HepG2 (cell line): Measurements from ENCODE around the gene ZSCAN20. TPM values are rescaled to one million over a fixed set of nuclear protein-coding genes. Genes with fewer than 3 reads are reported as not detected.

Source experiments
- ATAC-seq: fragments of 200-7000 bp; cut with Tn5 transposase; 3 replicates; pipeline ENCODE4 v1.9.1; 2020; ENCODE audit warnings: mild to moderate bottlenecking, moderate library complexity
- BruUV-seq: library from RNA; stranded (reverse); fragments of 400-500 nt; replicated peaks from 2 replicates; lab custom pipeline; 2021; lab: Mats Ljungman, UMichigan
- CTCF ChIA-PET: fragments of 300-600 bp; formaldehyde crosslinking; extraction: SDS; loops from one replicate; lab custom pipeline; 2021; ENCODE audit warnings: low total read pairs, inconsistent platforms, low intra/inter-chr PET ratio; lab: Yijun Ruan, JAX
- POLR2A ChIA-PET: fragments of 350-600 bp; sonication (Branson Sonifier 250); formaldehyde crosslinking; loops from one replicate; lab custom pipeline; 2020; ENCODE audit warnings: antibody characterized with exemption, inconsistent platforms; lab: Yijun Ruan, JAX
- DNase-seq: peaks from one replicate; pipeline ENCODE4 v3.0.0-alpha.2; 2015; ENCODE audit warnings: low spot score
- FAIRE-seq: peaks from 3 replicates; lab custom pipeline; 2011; peaks lifted over from hg19 to GRCh38; lab: Jason Lieb, UNC
- H2AFZ ChIP-seq: one replicate; pipeline ENCODE4 v1.6.1; 2011; ENCODE audit warnings: low read length, inconsistent platforms
- H3K27ac ChIP-seq: fragments of 300-600 bp; 3 replicates; pipeline ENCODE4 v1.8.0; 2011; ENCODE audit warnings: mixed run types, mild to moderate bottlenecking, mixed read lengths, low read length, inconsistent platforms; ENCODE audit not compliant: insufficient read depth; ENCODE audit errors: extremely low read length
- H3K27me3 ChIP-seq, 2 experiments: fragments of 200-600 bp in 1 of 2; 2 replicates in 1 of 2; 3 replicates in 1 of 2; pipeline versions ENCODE4 v1.6.0 to v1.8.0; 2011; ENCODE audit warnings: low read length in 2 of 2, mild to moderate bottlenecking in 2 of 2, moderate library complexity in 2 of 2, inconsistent platforms in 1 of 2; ENCODE audit not compliant: insufficient read depth in 2 of 2, control insufficient read depth in 1 of 2
- H3K36me3 ChIP-seq, 2 experiments: fragments of 200-600 bp in 1 of 2; replicated peaks in 1 of 2; 2 replicates in 1 of 2; 3 replicates in 1 of 2; pipeline versions ENCODE4 v1.5.1 to v1.8.0; 2011; ENCODE audit warnings: low read length in 2 of 2, inconsistent platforms in 1 of 2; ENCODE audit not compliant: insufficient read depth in 2 of 2, control insufficient read depth in 1 of 2
- H3K4me1 ChIP-seq: 2 replicates; pipeline ENCODE4 v1.5.1; 2012; ENCODE audit warnings: low read length, inconsistent platforms; ENCODE audit not compliant: insufficient read depth
- H3K4me2 ChIP-seq: 2 replicates; pipeline ENCODE4 v1.6.0; 2011; ENCODE audit warnings: low read depth, low read length, inconsistent platforms
- H3K4me3 ChIP-seq, 3 experiments: fragments of 200-600 bp in 1 of 3; sonication (generic), shearing (Covaris generic) in 1 of 3; replicated peaks in 1 of 3; 2 replicates each; pipeline ENCODE4 v1.5.1; 2011 to 2016; ENCODE audit warnings: low read length in 3 of 3, inconsistent platforms in 2 of 3, low read depth in 2 of 3, mild to moderate bottlenecking in 2 of 3, control low read depth in 1 of 3, mixed read lengths in 1 of 3; ENCODE audit not compliant: insufficient read depth in 1 of 3
- H3K79me2 ChIP-seq: one replicate; pipeline ENCODE4 v1.6.1; 2011; ENCODE audit warnings: low read length, inconsistent platforms; ENCODE audit not compliant: insufficient read depth
- H3K9ac ChIP-seq: 2 replicates; pipeline ENCODE4 v1.6.0; 2011; ENCODE audit warnings: mild to moderate bottlenecking, low read depth, low read length, inconsistent platforms; ENCODE audit not compliant: insufficient read depth
- H3K9me3 ChIP-seq: 2 replicates; pipeline ENCODE4 v1.5.1; 2012; ENCODE audit warnings: mild to moderate bottlenecking, low read length
- H4K20me1 ChIP-seq: 2 replicates; pipeline ENCODE4 v1.6.0; 2011; ENCODE audit warnings: inconsistent platforms, mild to moderate bottlenecking, low read length, moderate library complexity; ENCODE audit not compliant: insufficient read depth
- GATA4 ChIP-seq: sonication (generic); IDR thresholded peaks from 2 replicates; pipeline ENCODE4 v1.6.1; 2016; ENCODE audit warnings: antibody characterized with exemption, low read depth, borderline replicate concordance
- HNF1B ChIP-seq: sonication (generic); formaldehyde crosslinking; IDR thresholded peaks from 2 replicates; pipeline ENCODE4 v1.5.1; 2020; ENCODE audit warnings: mild to moderate bottlenecking, moderate library complexity, missing genetic modification reagents
- IRF2 ChIP-seq: IDR thresholded peaks from 2 replicates; pipeline ENCODE4 v1.6.1; 2018; ENCODE audit warnings: missing genetic modification reagents, missing compliant biosample characterization
- IRX3 ChIP-seq: sonication (generic); formaldehyde crosslinking; IDR thresholded peaks from 2 replicates; pipeline ENCODE4 v1.8.1; 2023; ENCODE audit warnings: mild to moderate bottlenecking, low read depth, missing genetic modification reagents, borderline replicate concordance
- NCOA1 ChIP-seq: sonication (generic); formaldehyde crosslinking; IDR thresholded peaks from 2 replicates; pipeline ENCODE4 v1.9.0; 2021; ENCODE audit warnings: missing genetic modification reagents
- NR2C2 ChIP-seq: sonication (generic); formaldehyde crosslinking; IDR thresholded peaks from 2 replicates; pipeline ENCODE4 v1.4.0; 2020; ENCODE audit warnings: missing genetic modification reagents, mild to moderate bottlenecking, moderate library complexity, borderline replicate concordance
- PCBP1 ChIP-seq: fragments of 200-400 bp; formaldehyde crosslinking; IDR thresholded peaks from 2 replicates; pipeline ENCODE4 v1.6.1; 2017; ENCODE audit warnings: mild to moderate bottlenecking, low read depth, low read length, borderline replicate concordance
- POLR2G ChIP-seq: fragments of 200-400 bp; formaldehyde crosslinking; IDR thresholded peaks from 2 replicates; pipeline ENCODE4 v1.6.1; 2018; ENCODE audit warnings: mild to moderate bottlenecking, low read depth, low read length, moderate library complexity
- ZIK1 ChIP-seq: sonication (generic); formaldehyde crosslinking; IDR thresholded peaks from 2 replicates; pipeline ENCODE4 v1.5.0; 2020; ENCODE audit warnings: mild to moderate bottlenecking, low read depth, missing genetic modification reagents, borderline replicate concordance
- ZKSCAN5 ChIP-seq: sonication (generic); formaldehyde crosslinking; IDR thresholded peaks from 2 replicates; pipeline ENCODE4 v1.5.1; 2020; ENCODE audit warnings: mild to moderate bottlenecking, missing genetic modification reagents
- ZNF543 ChIP-seq: sonication (generic); formaldehyde crosslinking; IDR thresholded peaks from 2 replicates; pipeline ENCODE4 v1.4.0; 2020; ENCODE audit warnings: mild to moderate bottlenecking, missing genetic modification reagents
- ZNF7 ChIP-seq: IDR thresholded peaks from 2 replicates; pipeline ENCODE4 v1.6.1; 2016; ENCODE audit warnings: missing biosample characterization, missing genetic modification reagents
- ZNF770 ChIP-seq: sonication (generic); formaldehyde crosslinking; IDR thresholded peaks from 2 replicates; pipeline ENCODE4 v1.5.0; 2020; ENCODE audit warnings: mild to moderate bottlenecking, missing genetic modification reagents
- WGBS: methylation state at CpG from one replicate; pipeline ENCODE4 v1.1.6; 2017; ENCODE audit warnings: low lambda C conversion rate; 5-methylcytosine and 5-hydroxymethylcytosine counted together
- in situ Hi-C: cut with HindIII; loops from 2 replicates; pipeline ENCODE4 v1.10.0; 2017; ENCODE audit warnings: low pct_unique_long_range_greater_than_20kb; ENCODE audit not compliant: extremely low pct_ligation_motif_present
- intact Hi-C: fragments of 100-400 bp; cut with micrococcal nuclease; formaldehyde crosslinking; loops from one replicate; pipeline ENCODE4 v1.10.0; 2022; ENCODE audit not compliant: unreplicated experiment
- polyA plus RNA-seq, 8 experiments: library from polyadenylated mRNA; depleted of rRNA in 3 of 8; stranded (reverse) in 7 of 8; unstranded in 1 of 8; fragments of >200 nt; fragmentation: Illumina TruSeq in 4 of 8; extraction: Trizol in 4 of 8; gene quantifications; 2 replicates each; pipeline versions ENCODE4 v1.2.1 to v1.2.3, GENCODE V29; 2011 to 2016; ENCODE audit warnings: low read depth in 4 of 8, missing spikeins in 1 of 8, mixed read lengths in 1 of 8; ENCODE audit not compliant: insufficient read depth in 1 of 8
- total RNA-seq, 5 experiments: library from RNA; depleted of rRNA; stranded (reverse); fragments of >200 nt; fragmentation: Illumina TruSeq; extraction: Trizol; gene quantifications; 2 replicates each; pipeline ENCODE4 v1.2.3, GENCODE V29; 2016; ENCODE audit warnings: low read depth in 1 of 5

ZSCAN20 gene
- total and polyA plus RNA-seq, 2 of the 13 experiments (the other 11 are each of a cell fraction or from before 2014, with no cell fraction given), result 1.1 to 2.8 TPM

- no peak for ATAC-seq
- no TSS peak for BruUV-seq
Measured at GRCh38 chr1:33442141-33442540, 30.3 kb upstream of the ZSCAN20 start.

More at GRCh38 chr1:33442141-33442540, 30.3 kb upstream of the ZSCAN20 start:
- H3K9ac ChIP-seq, result no peak overlapping the region
- H3K27me3 ChIP-seq, result peaks cover 0 to 27% of the 10 kb centered on the region in 2 experiments; a peak in 2 of 5 replicates
- WGBS, result 94% methylated on average over 1 of the region's 1 CpG
- ChIA-PET POLR2A (no interaction called here), CTCF (no interaction called here)
- no peaks in the 10 kb centered on the region for H3K9me3 ChIP-seq
- TF ChIP-seq POLR2G (no peak), IRX3 (CRISPR knock-in tag) (no peak), PCBP1 (no peak), ZNF7 (CRISPR knock-in tag) (no peak), GATA4 (no peak), NCOA1 (CRISPR knock-in tag) (no peak), ZKSCAN5 (CRISPR knock-in tag) (no peak), NR2C2 (CRISPR knock-in tag) (no peak), ZNF770 (CRISPR knock-in tag) (no peak), ZNF543 (CRISPR knock-in tag) (no peak), HNF1B (CRISPR knock-in tag) (no peak), IRF2 (CRISPR knock-in tag) (no peak), ZIK1 (no peak)
- no peaks in the 10 kb centered on the region for H3K79me2 ChIP-seq
- intact Hi-C loops (no loop called here), in situ Hi-C loops (no loop called here)
- no peak overlapping the region for H3K4me3 ChIP-seq
- H3K4me1 ChIP-seq, result peaks cover 11% of the 10 kb centered on the region
- no peak for DNase-seq
- no peak overlapping the region for H2AFZ ChIP-seq
- no peak overlapping the region for H3K4me2 ChIP-seq
- no peak for FAIRE-seq
- no peak overlapping the region for H3K27ac ChIP-seq
- no peaks in the 10 kb centered on the region for H4K20me1 ChIP-seq
- H3K36me3 ChIP-seq, result no peaks in the 10 kb centered on the region
